T-cell (primary cell): ENCODE results near the gene MNAT1. TPM values are rescaled to one million over a fixed set of nuclear protein-coding genes. Genes with fewer than 3 reads are reported as not detected.

Experiments
- ATAC-seq, 4 experiments: fragments of 200-7000 bp in 3 of 4; fragments of 150-1000 bp in 1 of 4; cut with Tn5 transposase; replicated peaks in 1 of 4; 1 replicate in 3 of 4; 2 replicates in 1 of 4; pipeline ENCODE4 v1.10.0; 2021; ENCODE audit warnings: moderate library complexity in 3 of 4, mild to moderate bottlenecking in 2 of 4, moderate number of reproducible peaks in 1 of 4
- CTCF ChIA-PET, 2 donors: fragments of 300-600 bp; sonication (Branson Sonifier 250); formaldehyde crosslinking; loops; one replicate each; lab custom pipeline; 2022; ENCODE audit warnings: antibody characterized with exemption in 2 of 2; lab: Charles Lee
- POLR2A ChIA-PET, 2 donors: fragments of 300-600 bp; sonication (Branson Sonifier 250); formaldehyde crosslinking; loops; one replicate each; lab custom pipeline; 2022; ENCODE audit warnings: antibody characterized with exemption in 2 of 2; lab: Charles Lee
- DNase-seq, 35 experiments: peaks; one replicate each; pipeline versions ENCODE4 v3.0.0 to v3.0.0-alpha.2; 2013 to 2023
- H3K27ac ChIP-seq: one replicate; pipeline ENCODE4 v1.5.1; 2013; ENCODE audit warnings: low read length
- H3K27me3 ChIP-seq, 2 experiments: replicated peaks in 1 of 2; 1 replicate in 1 of 2; 2 replicates in 1 of 2; pipeline versions ENCODE4 v1.6.1 to v1.7.0; 2013; ENCODE audit warnings: low read length in 1 of 2, mixed read lengths in 1 of 2; ENCODE audit not compliant: control insufficient read depth in 2 of 2, insufficient read depth in 2 of 2; ENCODE audit errors: extremely low read depth in 1 of 2
- H3K36me3 ChIP-seq, 2 donors: 1 replicate in 1 of 2; 2 replicates in 1 of 2; pipeline versions ENCODE4 v1.6.1 to v1.7.0; 2013; ENCODE audit warnings: low read length in 1 of 2; ENCODE audit not compliant: control insufficient read depth in 2 of 2, insufficient read depth in 1 of 2; ENCODE audit errors: extremely low read depth in 1 of 2
- H3K4me1 ChIP-seq, 2 experiments: 1 replicate in 1 of 2; 2 replicates in 1 of 2; pipeline versions ENCODE4 v1.6.1 to v1.7.0; 2013; ENCODE audit warnings: low read length in 2 of 2, mixed read lengths in 1 of 2; ENCODE audit not compliant: insufficient read depth in 2 of 2, control insufficient read depth in 1 of 2; ENCODE audit errors: extremely low read depth in 1 of 2
- H3K4me3 ChIP-seq, 2 donors: 1 replicate in 1 of 2; 2 replicates in 1 of 2; pipeline versions ENCODE4 v1.5.1 to v1.7.0; 2013; ENCODE audit warnings: mild to moderate bottlenecking in 2 of 2, low read length in 1 of 2, moderate library complexity in 1 of 2; ENCODE audit not compliant: control insufficient read depth in 1 of 2; ENCODE audit errors: extremely low read depth in 1 of 2
- H3K9me3 ChIP-seq: 2 replicates; pipeline ENCODE4 v1.7.0; 2013
- H3K27ac Mint-ChIP-seq, 2 donors: one replicate each; pipeline ENCODE4 v1.8.0; 2020 to 2021; ENCODE audit warnings: mild to moderate bottlenecking in 2 of 2, mixed read lengths in 2 of 2
- H3K27me3 Mint-ChIP-seq, 2 donors: one replicate each; pipeline ENCODE4 v1.8.0; 2021 to 2022; ENCODE audit warnings: mixed read lengths in 2 of 2
- H3K36me3 Mint-ChIP-seq: one replicate; pipeline ENCODE4 v1.8.0; 2021; ENCODE audit warnings: mixed read lengths
- H3K4me1 Mint-ChIP-seq, 3 donors: one replicate each; pipeline ENCODE4 v1.8.0; 2020 to 2022; ENCODE audit warnings: mixed read lengths in 3 of 3, mild to moderate bottlenecking in 1 of 3
- H3K4me3 Mint-ChIP-seq, 3 donors: one replicate each; pipeline ENCODE4 v1.8.0; 2020 to 2022; ENCODE audit warnings: mild to moderate bottlenecking in 3 of 3, mixed read lengths in 3 of 3, moderate library complexity in 3 of 3
- H3K9me3 Mint-ChIP-seq, 3 donors: one replicate each; pipeline ENCODE4 v1.8.0; 2020 to 2022; ENCODE audit warnings: mixed read lengths in 3 of 3
- WGBS: methylation state at CpG from one replicate; pipeline ENCODE4 v1.1.5; 2013; ENCODE audit warnings: missing lambda C conversion rate; ENCODE audit not compliant: insufficient coverage; 5-methylcytosine and 5-hydroxymethylcytosine counted together
- total RNA-seq, 35 experiments: library from RNA in 6 of 35; stranded (reverse) in 6 of 35; fragments of 120-200 nt in 1 of 35; gene quantifications; one replicate each; pipeline versions ENCODE4 v1.2.1 to v1.2.4 and lab custom pipeline; 2013 to 2026

MNAT1 gene
- total RNA-seq, 5 donors from 2014 or later (not counting 1 experiment from before 2014, with no cell fraction given) = 14.7 to 24.8 (median 19.2) TPM

- H3K36me3 ChIP-seq = peaks cover 0 to 17% of the 10 kb centered on the region in 2 donors
- H3K9me3 ChIP-seq = no peaks in the 10 kb centered on the region
- ChIA-PET POLR2A (interaction anchor here (0.6 to 1.1 kb wide), 2 partner anchors 11 to 1075 kb away, joined by 3 read pairs; no protein-coding TSS in a partner anchor), CTCF (no interaction called here)
- Mint-ChIP-seq H3K27me3 (no peaks in the 10 kb centered on the region), H3K4me1 (peaks cover 0 to 2% (median 0%) of the 10 kb centered on the region in 3 donors), H3K9me3 (no peaks in the 10 kb centered on the region), H3K27ac (no peak overlapping the region), H3K4me3 (no peak overlapping the region), H3K36me3 (peaks cover 44% of the 10 kb centered on the region)
- no peak overlapping the region for H3K27ac ChIP-seq
- DNase-seq (no peak), ATAC-seq (no peak)
- no peak overlapping the region for H3K4me3 ChIP-seq
- H3K4me1 ChIP-seq = no peaks in the 10 kb centered on the region
- WGBS = no CpG with 5 or more reads among the region's 4 CpGs
- H3K27me3 ChIP-seq = no peaks in the 10 kb centered on the region
Observed at GRCh38 chr14:60815371-60815770, 80.8 kb downstream of the MNAT1 start.

DNA sequence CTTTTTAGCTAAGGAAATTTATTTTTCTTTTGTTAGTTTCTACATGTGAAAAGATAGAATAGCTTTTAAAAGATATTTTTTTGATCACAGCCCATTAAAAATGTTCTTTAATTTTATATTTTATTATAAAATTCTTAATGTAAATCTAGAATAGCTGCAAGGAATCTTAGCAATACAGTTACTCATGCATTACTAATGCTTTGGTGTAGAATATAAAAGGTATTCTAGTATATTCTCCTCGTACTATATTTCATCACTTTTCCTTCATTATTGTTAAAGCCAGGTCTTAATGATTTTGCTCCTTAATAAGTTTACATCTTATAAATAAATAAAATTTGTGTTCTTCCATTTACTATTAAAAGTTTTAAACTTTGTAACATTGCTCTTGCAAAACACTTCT is 82.6 kb downstream of the MNAT1 start:
- Histone ChIP-seq H3K27me3 (no peaks in the 10 kb centered on the region), H3K4me1 (no peaks in the 10 kb centered on the region), H3K36me3 (peaks cover 0 to 12% of the 10 kb centered on the region in 2 donors), H3K4me3 (no peak overlapping the region), H3K9me3 (no peaks in the 10 kb centered on the region), H3K27ac (no peak overlapping the region)
- POLR2A ChIA-PET = no interaction called here
- Mint-ChIP-seq H3K27ac (no peak overlapping the region), H3K4me3 (no peak overlapping the region), H3K36me3 (peaks cover 39% of the 10 kb centered on the region), H3K4me1 (peaks cover 0 to 2% (median 0%) of the 10 kb centered on the region in 3 donors), H3K27me3 (no peaks in the 10 kb centered on the region), H3K9me3 (no peaks in the 10 kb centered on the region)
- CTCF ChIA-PET = no interaction called here
- DNase-seq = no peak
- no CpG with 5 or more reads among the region's 1 CpG for WGBS
- ATAC-seq = no peak

DNA sequence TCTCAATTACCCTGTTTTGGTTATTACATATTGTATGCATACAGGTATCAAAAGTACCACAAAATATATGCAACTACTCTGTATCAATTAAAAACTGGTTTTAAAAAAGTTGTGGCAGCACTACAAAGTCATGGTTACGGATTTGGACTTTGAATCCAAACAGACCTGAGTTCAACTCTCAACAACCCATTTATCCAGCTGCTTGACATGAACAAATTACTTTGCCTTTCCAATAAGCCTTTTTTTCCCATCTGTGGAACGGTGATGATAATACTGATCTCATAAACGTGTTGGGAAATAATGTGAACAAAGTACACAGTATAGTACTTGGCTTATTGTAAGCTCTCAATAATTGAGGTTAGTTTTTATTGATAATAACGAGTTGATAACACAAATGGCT is 85.0 kb downstream of the MNAT1 start:
- WGBS = no CpG with 5 or more reads among the region's 4 CpGs
- no peak overlapping the region for H3K27ac Mint-ChIP-seq
- H3K9me3 Mint-ChIP-seq = no peaks in the 10 kb centered on the region
- H3K4me3 ChIP-seq = no peak overlapping the region
- no peak overlapping the region for H3K4me3 Mint-ChIP-seq
- no peaks in the 10 kb centered on the region for H3K36me3 ChIP-seq
- H3K27me3 Mint-ChIP-seq = no peaks in the 10 kb centered on the region
- peaks cover 0 to 2% (median 0%) of the 10 kb centered on the region in 3 donors for H3K4me1 Mint-ChIP-seq
- H3K9me3 ChIP-seq = no peaks in the 10 kb centered on the region
- no peaks in the 10 kb centered on the region for H3K27me3 ChIP-seq
- H3K36me3 Mint-ChIP-seq = peaks cover 30% of the 10 kb centered on the region
- H3K27ac ChIP-seq = no peak overlapping the region
- POLR2A ChIA-PET = no interaction called here
- H3K4me1 ChIP-seq = no peaks in the 10 kb centered on the region
- DNase-seq (no peak), ATAC-seq (no peak)
- CTCF ChIA-PET = no interaction called here

DNA sequence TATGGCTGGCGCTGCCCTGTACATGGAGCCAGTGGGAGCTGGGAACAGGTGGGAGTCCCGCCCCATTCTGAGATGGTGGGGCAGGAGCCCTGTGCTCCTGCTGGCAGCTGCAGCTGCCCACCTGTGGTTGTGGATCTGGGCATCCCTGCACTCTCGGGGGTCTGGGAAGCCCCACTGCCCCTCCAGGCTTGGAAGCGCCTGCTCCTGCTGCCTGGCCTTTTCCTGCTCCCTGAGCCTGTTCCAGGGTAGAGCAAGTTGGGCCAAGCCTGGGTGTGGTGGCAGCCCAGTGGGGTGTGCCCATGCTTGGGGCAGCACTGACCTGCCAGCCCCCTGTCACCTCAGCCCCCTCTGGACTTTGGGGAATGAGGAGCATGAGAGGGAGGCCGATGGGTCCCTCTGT is 104.0 kb downstream of the MNAT1 start:
- no peak overlapping the region for H3K27ac Mint-ChIP-seq
- Histone ChIP-seq H3K4me1 (no peaks in the 10 kb centered on the region), H3K9me3 (no peaks in the 10 kb centered on the region), H3K36me3 (peaks cover 5 to 15% of the 10 kb centered on the region in 2 donors), H3K4me3 (no peak overlapping the region), H3K27me3 (no peaks in the 10 kb centered on the region), H3K27ac (no peak overlapping the region)
- DNase-seq (no peak), ATAC-seq (no peak)
- no peak overlapping the region for H3K4me3 Mint-ChIP-seq
- ChIA-PET CTCF (no interaction called here), POLR2A (no interaction called here)
- peaks cover 8 to 17% (median 12%) of the 10 kb centered on the region in 3 donors for H3K9me3 Mint-ChIP-seq
- H3K4me1 Mint-ChIP-seq = peaks cover 0 to 8% (median 0%) of the 10 kb centered on the region in 3 donors
- WGBS = 96% methylated on average over 5 of the region's 5 CpGs
- H3K27me3 Mint-ChIP-seq = no peaks in the 10 kb centered on the region
- H3K36me3 Mint-ChIP-seq = peaks cover 70% of the 10 kb centered on the region

DNA sequence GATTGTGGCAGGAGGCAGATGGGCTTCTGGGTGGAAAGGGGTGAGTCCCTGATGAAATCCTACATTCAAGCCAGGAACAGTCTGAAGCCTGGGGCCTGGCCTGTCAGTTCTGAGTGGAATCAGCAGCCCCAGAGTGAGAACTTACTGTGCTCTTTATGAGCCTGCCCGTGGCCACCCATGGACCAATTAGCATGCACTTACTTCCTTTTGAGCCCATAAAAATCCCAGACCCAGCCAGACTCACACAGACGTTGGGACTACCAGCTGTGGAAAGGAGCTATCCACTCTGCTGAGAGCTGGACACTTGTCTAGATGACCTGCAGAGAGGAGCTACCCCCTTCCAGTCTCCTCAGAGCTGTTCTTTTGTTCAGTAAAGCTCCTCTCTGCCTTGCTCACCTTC is 104.5 kb downstream of the MNAT1 start:
- Histone ChIP-seq H3K36me3 (peaks cover 5 to 15% of the 10 kb centered on the region in 2 donors), H3K9me3 (no peaks in the 10 kb centered on the region), H3K27me3 (no peaks in the 10 kb centered on the region), H3K27ac (no peak overlapping the region), H3K4me3 (no peak overlapping the region), H3K4me1 (no peaks in the 10 kb centered on the region)
- H3K9me3 Mint-ChIP-seq = peaks cover 8 to 12% (median 11%) of the 10 kb centered on the region in 3 donors
- H3K27ac Mint-ChIP-seq = no peak overlapping the region
- H3K36me3 Mint-ChIP-seq = peaks cover 69% of the 10 kb centered on the region
- WGBS = 83% methylated on average over 2 of the region's 2 CpGs
- no peak overlapping the region for H3K4me3 Mint-ChIP-seq
- peaks cover 0 to 4% (median 0%) of the 10 kb centered on the region in 3 donors for H3K4me1 Mint-ChIP-seq
- POLR2A ChIA-PET = no interaction called here
- H3K27me3 Mint-ChIP-seq = no peaks in the 10 kb centered on the region
- no peak for ATAC-seq
- DNase-seq = no peak
- CTCF ChIA-PET = no interaction called here

DNA sequence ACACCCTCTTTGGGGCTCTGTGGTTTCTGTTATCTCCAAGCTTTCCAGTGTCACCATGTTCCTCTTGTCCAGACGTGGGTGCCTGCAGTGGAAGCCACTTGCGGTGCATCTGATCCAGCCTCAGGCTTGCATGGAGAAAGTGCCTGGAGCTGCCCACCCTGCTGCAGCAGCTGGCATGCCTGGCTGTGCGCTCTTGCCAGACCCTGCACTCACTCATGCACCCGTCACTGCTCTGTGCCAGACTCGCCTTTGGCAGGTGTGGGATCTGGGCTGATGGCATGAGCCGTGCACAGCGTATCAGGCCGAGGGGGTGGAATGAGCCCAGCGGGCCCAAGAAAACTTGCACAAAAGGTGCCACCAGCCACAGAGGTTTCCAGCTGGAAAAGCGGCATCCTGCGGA is 105.1 kb downstream of the MNAT1 start:
- WGBS = 95% methylated on average over 9 of the region's 11 CpGs
- Histone ChIP-seq H3K27ac (no peak overlapping the region), H3K4me1 (no peaks in the 10 kb centered on the region), H3K36me3 (peaks cover 5 to 15% of the 10 kb centered on the region in 2 donors), H3K4me3 (no peak overlapping the region), H3K9me3 (no peaks in the 10 kb centered on the region), H3K27me3 (no peaks in the 10 kb centered on the region)
- no peak for ATAC-seq
- CTCF ChIA-PET = no interaction called here
- POLR2A ChIA-PET = no interaction called here
- Mint-ChIP-seq H3K4me3 (no peak overlapping the region), H3K27ac (no peak overlapping the region), H3K36me3 (peaks cover 69% of the 10 kb centered on the region), H3K9me3 (peaks cover 8 to 10% (median 9%) of the 10 kb centered on the region in 3 donors), H3K27me3 (no peaks in the 10 kb centered on the region), H3K4me1 (no peaks in the 10 kb centered on the region)
- no peak for DNase-seq

DNA sequence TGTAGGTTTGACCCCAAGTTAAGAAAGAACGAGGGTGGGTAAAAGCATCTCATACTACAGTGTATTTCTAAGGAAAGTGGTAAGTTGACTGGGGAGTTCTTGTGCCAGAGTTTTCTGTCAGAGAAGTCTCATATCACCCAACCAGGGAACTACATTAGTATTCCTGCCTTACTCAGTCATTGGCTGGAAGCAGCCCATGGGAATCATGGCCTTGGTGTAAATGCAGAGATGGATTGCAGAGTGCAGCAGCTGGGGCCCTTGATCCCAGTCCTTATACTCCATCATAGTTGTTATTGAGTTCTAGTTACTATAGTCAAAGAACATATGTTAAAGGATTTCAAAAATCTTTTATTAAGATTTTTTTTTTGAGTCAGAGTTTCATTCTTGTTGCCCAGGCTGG is 105.8 kb downstream of the MNAT1 start:
- DNase-seq (no peak), ATAC-seq (no peak)
- H3K27me3 ChIP-seq = no peaks in the 10 kb centered on the region
- Mint-ChIP-seq H3K4me3 (no peak overlapping the region), H3K27me3 (no peaks in the 10 kb centered on the region), H3K4me1 (no peaks in the 10 kb centered on the region), H3K9me3 (peaks cover 5 to 6% (median 5%) of the 10 kb centered on the region in 3 donors), H3K27ac (no peak overlapping the region), H3K36me3 (peaks cover 64% of the 10 kb centered on the region)
- peaks cover 5 to 15% of the 10 kb centered on the region in 2 donors for H3K36me3 ChIP-seq
- H3K27ac ChIP-seq = no peak overlapping the region
- no peaks in the 10 kb centered on the region for H3K4me1 ChIP-seq
- no peak overlapping the region for H3K4me3 ChIP-seq
- ChIA-PET POLR2A (no interaction called here), CTCF (interaction anchor here in 1 of 2 donors (0.7 kb wide), 1 partner anchor 412 kb away, joined by 3 read pairs; no protein-coding TSS in a partner anchor)
- no peaks in the 10 kb centered on the region for H3K9me3 ChIP-seq
- WGBS = no CpG with 5 or more reads among the region's 1 CpG
